Common myeloid progenitor, CD34-positive (primary cell): ENCODE results near the gene EXOC2.

Source experiments
- CTCF ChIA-PET: fragments of 350-600 bp; sonication (Branson Sonifier 250); formaldehyde crosslinking; loops from one replicate; lab custom pipeline; 2021; ENCODE audit warnings: antibody characterized with exemption; lab: Charles Lee
- POLR2A ChIA-PET: fragments of 350-600 bp; sonication (Branson Sonifier 250); formaldehyde crosslinking; loops from one replicate; lab custom pipeline; 2021; ENCODE audit warnings: antibody characterized with exemption; lab: Charles Lee
- DNase-seq, 3 donors: peaks; one replicate each; pipeline versions ENCODE4 v3.0.0 to v3.0.0-alpha.2; 2013
- H3K27ac ChIP-seq, 2 experiments: 1 replicate in 1 of 2; 2 replicates in 1 of 2; pipeline ENCODE4 v1.7.0; 2013; ENCODE audit warnings: inconsistent platforms in 2 of 2, low read length in 2 of 2, mild to moderate bottlenecking in 2 of 2, low read depth in 1 of 2, moderate library complexity in 1 of 2; ENCODE audit not compliant: severe bottlenecking in 2 of 2, insufficient read depth in 1 of 2, poor library complexity in 1 of 2
- H3K27me3 ChIP-seq, 5 experiments: replicated peaks in 2 of 5; 1 replicate in 3 of 5; 2 replicates in 2 of 5; pipeline versions ENCODE4 v1.6.1 to v1.7.0; 2013; ENCODE audit warnings: low read length in 4 of 5, mild to moderate bottlenecking in 2 of 5, moderate library complexity in 2 of 5, inconsistent platforms in 1 of 5; ENCODE audit not compliant: insufficient read depth in 5 of 5, control insufficient read depth in 4 of 5
- H3K36me3 ChIP-seq, 4 experiments: 1 replicate in 2 of 4; 2 replicates in 2 of 4; pipeline versions ENCODE4 v1.6.1 to v1.7.0; 2013; ENCODE audit warnings: low read length in 3 of 4, control low read depth in 1 of 4, mild to moderate bottlenecking in 1 of 4; ENCODE audit not compliant: control insufficient read depth in 4 of 4, insufficient read depth in 4 of 4
- H3K4me1 ChIP-seq, 4 experiments: 1 replicate in 3 of 4; 2 replicates in 1 of 4; pipeline versions ENCODE4 v1.6.1 to v1.7.1; 2013; ENCODE audit warnings: low read length in 3 of 4, mild to moderate bottlenecking in 3 of 4, control low read depth in 1 of 4, inconsistent platforms in 1 of 4, moderate library complexity in 1 of 4; ENCODE audit not compliant: control insufficient read depth in 4 of 4, insufficient read depth in 4 of 4; ENCODE audit errors: control extremely low read depth in 1 of 4
- H3K4me3 ChIP-seq, 7 experiments: 1 replicate in 4 of 7; 2 replicates in 3 of 7; pipeline versions ENCODE4 v1.5.1 to v1.7.0; 2013; ENCODE audit warnings: mild to moderate bottlenecking in 7 of 7, low read length in 6 of 7, moderate library complexity in 6 of 7, inconsistent platforms in 2 of 7, low read depth in 2 of 7, control low read depth in 1 of 7; ENCODE audit not compliant: insufficient read depth in 4 of 7, control insufficient read depth in 1 of 7; ENCODE audit errors: extremely low read depth in 1 of 7
- H3K9me3 ChIP-seq, 5 experiments: 1 replicate in 4 of 5; 2 replicates in 1 of 5; pipeline versions ENCODE4 v1.6.1 to v1.7.1; 2013; ENCODE audit warnings: low read length in 4 of 5, mild to moderate bottlenecking in 2 of 5, inconsistent platforms in 1 of 5, low read depth in 1 of 5, moderate library complexity in 1 of 5; ENCODE audit not compliant: control insufficient read depth in 4 of 5, insufficient read depth in 2 of 5; ENCODE audit errors: control extremely low read depth in 1 of 5
- WGBS: methylation state at CpG from one replicate; pipeline ENCODE4 v1.1.5; 2013; ENCODE audit not compliant: insufficient coverage; 5-methylcytosine and 5-hydroxymethylcytosine counted together

Gene EXOC2

GRCh38 chr6:438634-439170, 254.2 kb downstream of the EXOC2 start:
- CTCF ChIA-PET, result no interaction called here
- POLR2A ChIA-PET, result no interaction called here
- no peak for DNase-seq
- WGBS, result 97% methylated on average over 12 of the region's 12 CpGs
- H3K27me3 ChIP-seq, result peaks cover 0 to 5% (median 0%) of the 10 kb centered on the region in 5 experiments
- H3K27ac ChIP-seq, result no peak overlapping the region
- H3K4me1 ChIP-seq, result peaks cover 0 to 3% (median 0%) of the 10 kb centered on the region in 4 experiments
- no peak overlapping the region for H3K4me3 ChIP-seq
- H3K36me3 ChIP-seq, result no peaks in the 10 kb centered on the region
- H3K9me3 ChIP-seq, result no peaks in the 10 kb centered on the region

GRCh38 chr6:437037-437392, 255.9 kb downstream of the EXOC2 start:
- Histone ChIP-seq H3K27ac (no peak overlapping the region), H3K4me3 (no peak overlapping the region), H3K9me3 (no peaks in the 10 kb centered on the region), H3K36me3 (no peaks in the 10 kb centered on the region), H3K4me1 (peaks cover 0 to 3% (median 0%) of the 10 kb centered on the region in 4 experiments), H3K27me3 (peaks cover 0 to 5% (median 0%) of the 10 kb centered on the region in 5 experiments)
- no peak for DNase-seq
- ChIA-PET POLR2A (no interaction called here), CTCF (no interaction called here)
- WGBS, result 100% methylated on average over 6 of the region's 6 CpGs

- Histone ChIP-seq H3K36me3 (no peaks in the 10 kb centered on the region), H3K4me1 (peaks cover 0 to 3% (median 0%) of the 10 kb centered on the region in 4 experiments), H3K4me3 (no peak overlapping the region), H3K27me3 (peaks cover 0 to 4% (median 3%) of the 10 kb centered on the region in 5 experiments), H3K27ac (no peak overlapping the region), H3K9me3 (no peaks in the 10 kb centered on the region)
- no peak for DNase-seq
- ChIA-PET CTCF (interaction anchor here (1.0 kb wide), 1 partner anchor 247 kb away, joined by 3 read pairs; no protein-coding TSS in a partner anchor), POLR2A (no interaction called here)
- 97% methylated on average over 25 of the region's 25 CpGs for WGBS
Observed at GRCh38 chr6:436308-437036, 256.5 kb downstream of the EXOC2 start.

- Histone ChIP-seq H3K36me3 (no peaks in the 10 kb centered on the region), H3K9me3 (no peaks in the 10 kb centered on the region), H3K27me3 (peaks cover 0 to 6% (median 3%) of the 10 kb centered on the region in 5 experiments), H3K4me3 (no peak overlapping the region), H3K27ac (no peak overlapping the region), H3K4me1 (peaks cover 0 to 3% (median 0%) of the 10 kb centered on the region in 4 experiments)
- CTCF ChIA-PET, result interaction anchor here (1.0 kb wide), 1 partner anchor 246 kb away, joined by 3 read pairs; no protein-coding TSS in a partner anchor
- POLR2A ChIA-PET, result no interaction called here
- WGBS, result 98% methylated on average over 44 of the region's 50 CpGs
- DNase-seq, result no peak
Observed at GRCh38 chr6:435441-436307, 257.3 kb downstream of the EXOC2 start.
